Upper lobe of right lung (tissue), 1 donor: ENCODE data around the gene PDE9A. TPM values are rescaled to one million over a fixed set of nuclear protein-coding genes. Genes with fewer than 3 reads are reported as not detected.
A peak's percentile ranks its signal among the peaks of the same experiment; 100 is the strongest.

Source experiments
- ATAC-seq: fragments of 200-7000 bp; cut with Tn5 transposase; one replicate; pipeline ENCODE4 v1.9.1; 2020; ENCODE audit warnings: mild to moderate bottlenecking, moderate library complexity
- DNase-seq: peaks from one replicate; pipeline ENCODE4 v3.0.0-alpha.2; 2020
- H3K27ac ChIP-seq: fragments of 200-600 bp; one replicate; pipeline ENCODE4 v1.8.0; 2022
- H3K27me3 ChIP-seq: fragments of 200-600 bp; one replicate; pipeline ENCODE4 v1.8.0; 2022; ENCODE audit warnings: mild to moderate bottlenecking
- H3K36me3 ChIP-seq: fragments of 200-600 bp; one replicate; pipeline ENCODE4 v1.8.0; 2022
- H3K4me1 ChIP-seq: fragments of 200-600 bp; one replicate; pipeline ENCODE4 v1.8.0; 2022
- H3K4me3 ChIP-seq: fragments of 200-600 bp; one replicate; pipeline ENCODE4 v1.8.0; 2022; ENCODE audit warnings: mild to moderate bottlenecking
- H3K9me3 ChIP-seq: fragments of 200-600 bp; one replicate; pipeline ENCODE4 v1.8.0; 2022
- CTCF ChIP-seq: fragments of 200-600 bp; IDR thresholded peaks from one replicate; pipeline ENCODE4 v1.8.0; 2022; ENCODE audit warnings: antibody characterized with exemption
- intact Hi-C: fragments of 100-400 bp; cut with DNase I; formaldehyde crosslinking; loops from one replicate; pipeline ENCODE4 v1.11.0; 2022
- total RNA-seq: library from RNA; stranded (reverse); fragmentation: NEBNext Ultra II Directional; extraction: Animal tissue kit (Norgen Biotek cat#: 25700); gene quantifications from one replicate; pipeline ENCODE4 v1.2.1, GENCODE V29; 2021
- donor health status: DM: no; HTN: yes; CAD: no; lungs with severe emphysema.

Gene PDE9A
- total RNA-seq, 1 donor from 2014 or later, result 15.3 TPM

DNA sequence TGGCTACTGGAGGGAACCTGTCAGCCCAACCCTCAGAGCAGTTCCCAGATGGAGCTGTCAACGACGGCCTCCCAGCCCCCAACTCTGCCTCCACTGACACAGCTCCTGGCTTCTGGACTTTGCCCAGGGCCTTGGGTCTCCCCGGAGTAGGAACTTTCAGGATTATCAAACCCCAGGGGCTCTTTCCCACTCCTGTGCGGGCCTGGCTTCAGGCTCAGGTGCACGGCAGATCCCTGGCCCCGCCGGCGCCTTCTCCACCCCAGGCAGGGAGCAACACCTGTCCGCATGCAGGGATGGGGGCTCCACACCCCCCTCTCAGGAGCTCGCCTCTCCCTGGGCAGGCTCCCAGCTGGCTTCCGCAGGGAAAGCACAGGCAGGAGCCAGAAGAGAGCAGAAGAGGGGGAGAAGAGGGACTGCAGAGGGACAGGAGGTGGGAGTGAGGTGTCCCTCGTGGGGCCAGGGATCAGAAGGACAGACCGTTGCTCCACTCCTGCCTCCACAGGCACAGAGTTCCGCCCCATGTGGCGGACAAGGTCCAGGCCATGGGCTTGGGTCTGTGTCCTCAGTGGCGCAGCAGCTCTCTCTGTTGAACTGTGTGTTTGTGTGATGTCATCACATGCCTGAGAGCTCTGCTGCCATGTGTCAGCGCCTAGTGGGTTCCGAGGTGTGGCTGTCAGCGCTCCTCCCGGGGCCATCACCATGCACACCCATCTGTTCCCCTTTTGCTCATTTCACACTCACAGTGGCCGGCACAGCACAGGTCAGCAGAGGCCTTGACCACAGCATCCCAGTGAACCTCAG, 107.7 kb downstream of the PDE9A start:
- Histone ChIP-seq H3K27ac (no peak overlapping the region), H3K4me3 (no peak overlapping the region), H3K27me3 (no peaks in the 10 kb centered on the region), H3K4me1 (no peaks in the 10 kb centered on the region), H3K36me3 (no peaks in the 10 kb centered on the region), H3K9me3 (no peaks in the 10 kb centered on the region)
- TF ChIP-seq CTCF, result no peak
- no peak for ATAC-seq
- intact Hi-C loops, result no loop called here
- no peak for DNase-seq

DNA sequence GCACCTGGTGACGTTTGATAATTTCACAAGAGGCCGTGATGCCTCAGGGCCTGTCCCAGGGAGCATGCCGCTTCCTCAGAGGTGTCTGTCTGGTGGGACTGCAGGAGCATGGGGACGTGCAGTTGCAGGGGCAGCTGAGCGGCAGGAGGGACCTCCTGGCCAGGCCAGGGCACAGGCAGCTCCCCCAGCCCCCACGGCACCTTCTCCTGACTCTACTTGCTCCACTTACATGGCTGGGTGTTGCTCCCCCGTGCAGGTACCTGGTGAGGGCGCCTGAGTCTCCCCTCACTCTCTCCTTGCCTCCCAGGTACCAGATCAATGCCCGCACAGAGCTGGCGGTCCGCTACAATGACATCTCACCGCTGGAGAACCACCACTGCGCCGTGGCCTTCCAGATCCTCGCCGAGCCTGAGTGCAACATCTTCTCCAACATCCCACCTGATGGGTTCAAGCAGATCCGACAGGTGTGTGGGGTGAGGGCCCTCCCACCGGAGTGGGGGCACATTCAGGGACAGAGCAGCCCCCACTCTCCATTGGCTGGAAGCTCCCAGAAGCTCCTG, 108.4 kb downstream of the PDE9A start:
- Histone ChIP-seq H3K27me3 (no peaks in the 10 kb centered on the region), H3K4me3 (no peak overlapping the region), H3K36me3 (no peaks in the 10 kb centered on the region), H3K9me3 (no peaks in the 10 kb centered on the region), H3K27ac (no peak overlapping the region), H3K4me1 (no peaks in the 10 kb centered on the region)
- no peak for DNase-seq
- intact Hi-C loops, result no loop called here
- no peak for ATAC-seq
- no peak for TF ChIP-seq CTCF

- peak; percentile 74 for ATAC-seq
- Histone ChIP-seq H3K27me3 (no peaks in the 10 kb centered on the region), H3K4me1 (no peaks in the 10 kb centered on the region), H3K36me3 (no peaks in the 10 kb centered on the region), H3K9me3 (no peaks in the 10 kb centered on the region), H3K4me3 (no peak overlapping the region), H3K27ac (no peak overlapping the region)
- no peak for TF ChIP-seq CTCF
- DNase-seq, result peak; percentile 78
- intact Hi-C loops, result no loop called here
Measured at GRCh38 chr21:42763581-42764442, 110.4 kb downstream of the PDE9A start.

- DNase-seq, result no peak
- no peak overlapping the region for H3K4me3 ChIP-seq
- no peak for TF ChIP-seq CTCF
- no peaks in the 10 kb centered on the region for H3K4me1 ChIP-seq
- H3K36me3 ChIP-seq, result no peaks in the 10 kb centered on the region
- H3K9me3 ChIP-seq, result no peaks in the 10 kb centered on the region
- intact Hi-C loops, result no loop called here
- no peaks in the 10 kb centered on the region for H3K27me3 ChIP-seq
- H3K27ac ChIP-seq, result no peak overlapping the region
- no peak for ATAC-seq
Measured at GRCh38 chr21:42764443-42764760, 111.0 kb downstream of the PDE9A start.

- no peaks in the 10 kb centered on the region for H3K27me3 ChIP-seq
- DNase-seq, result no peak
- H3K4me1 ChIP-seq, result no peaks in the 10 kb centered on the region
- TF ChIP-seq CTCF, result no peak
- no peaks in the 10 kb centered on the region for H3K36me3 ChIP-seq
- no peak overlapping the region for H3K27ac ChIP-seq
- intact Hi-C loops, result no loop called here
- no peak overlapping the region for H3K4me3 ChIP-seq
- ATAC-seq, result no peak
- H3K9me3 ChIP-seq, result no peaks in the 10 kb centered on the region
Measured at GRCh38 chr21:42764883-42765282, 111.5 kb downstream of the PDE9A start.
